SK-N-SH treated with all-trans-retinoic acid at 6 μM for 48 hours (cell line): ENCODE results near the gene LTBP2.

Experiments used
- ZC3H10 ChIP-seq: fragments of 250-450 bp; sonication (Bioruptor Pico); IDR thresholded peaks from 2 replicates; pipeline ENCODE4 v1.5.1; 2021; ENCODE audit warnings: mild to moderate bottlenecking, moderate library complexity
- TF ChIP-seq, protein P1 (sequence below): fragments of 250-450 bp; sonication (Bioruptor Pico); IDR thresholded peaks from 2 replicates; pipeline ENCODE4 v1.5.1; 2020; ENCODE audit warnings: low read depth, mild to moderate bottlenecking, moderate library complexity

DNA sequence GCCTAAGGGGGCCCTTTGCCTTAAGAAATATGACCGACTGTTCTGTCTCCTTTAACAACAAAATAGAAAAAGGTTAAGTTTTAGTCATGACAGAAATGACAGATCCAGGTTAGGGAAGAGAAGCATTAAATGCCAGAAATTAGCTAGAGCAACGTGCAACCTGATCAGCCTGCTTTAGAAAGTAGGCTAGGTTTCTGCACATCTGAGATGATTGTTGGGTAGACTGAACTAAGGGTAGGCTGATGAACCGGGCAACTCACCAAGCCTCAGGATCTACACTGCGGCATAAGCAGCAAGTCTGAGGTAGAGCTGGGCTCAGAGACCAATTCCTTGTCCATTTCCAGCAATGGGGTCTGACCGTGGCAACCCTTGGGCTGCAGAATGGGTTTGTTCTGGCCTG is 148.3 kb downstream of the LTBP2 start:
- TF ChIP-seq ZC3H10 (CRISPR knock-in tag), result no peak
- TF ChIP-seq, protein P1, sequence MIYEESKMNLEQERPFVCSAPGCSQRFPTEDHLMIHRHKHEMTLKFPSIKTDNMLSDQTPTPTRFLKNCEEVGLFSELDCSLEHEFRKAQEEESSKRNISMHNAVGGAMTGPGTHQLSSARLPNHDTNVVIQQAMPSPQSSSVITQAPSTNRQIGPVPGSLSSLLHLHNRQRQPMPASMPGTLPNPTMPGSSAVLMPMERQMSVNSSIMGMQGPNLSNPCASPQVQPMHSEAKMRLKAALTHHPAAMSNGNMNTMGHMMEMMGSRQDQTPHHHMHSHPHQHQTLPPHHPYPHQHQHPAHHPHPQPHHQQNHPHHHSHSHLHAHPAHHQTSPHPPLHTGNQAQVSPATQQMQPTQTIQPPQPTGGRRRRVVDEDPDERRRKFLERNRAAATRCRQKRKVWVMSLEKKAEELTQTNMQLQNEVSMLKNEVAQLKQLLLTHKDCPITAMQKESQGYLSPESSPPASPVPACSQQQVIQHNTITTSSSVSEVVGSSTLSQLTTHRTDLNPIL (CRISPR knock-in tag), result no peak
